Measurements from ENCODE around the gene HJURP.
A peak's percentile ranks its signal among the peaks of the same experiment; 100 is the strongest.
"Not testable (repeated sequence)": the region's sequence is repeated elsewhere in the genome, so short reads cannot be mapped to it uniquely, and the experiment has no call there.

The HJURP gene

GRCh38 chr2:233854241-233854981 is at the start of gene HJURP:
Gene HJURP, minus strand, starts transcription at chr2:233854535. Its CDS starts 35 bp downstream, at chr2:233854500.
- DNase-seq, result peak; percentile 93 to 97

GRCh38 chr2:233901884-233902283 is 47.5 kb upstream of the HJURP start:
- no peak for DNase-seq

- no peak for DNase-seq
Observed at GRCh38 chr2:233901367-233901766, 47.0 kb upstream of the HJURP start.

- DNase-seq, result not testable (repeated sequence)
Observed at GRCh38 chr2:233896253-233896652, 41.9 kb upstream of the HJURP start.

GRCh38 chr2:233892793-233893192 is 38.5 kb upstream of the HJURP start:
- no peak for DNase-seq

GRCh38 chr2:233882353-233882752 is 28.0 kb upstream of the HJURP start:
- DNase-seq, result no peak

GRCh38 chr2:233872125-233872524 is 17.8 kb upstream of the HJURP start:
- DNase-seq, result not testable (repeated sequence)

- DNase-seq, result no peak
Observed at GRCh38 chr2:233871432-233871831, 17.1 kb upstream of the HJURP start.

GRCh38 chr2:233867993-233868532 is 13.7 kb upstream of the HJURP start, which contains the start of gene MSL3B:
Gene MSL3B, minus strand, starts transcription at chr2:233868386.
- DNase-seq, result peak in 1 of 2 experiments; percentile 84

GRCh38 chr2:233866479-233866878 is 12.1 kb upstream of the HJURP start:
- DNase-seq, result no peak

- DNase-seq, result peak in 1 of 2 experiments; percentile 17
Observed at GRCh38 chr2:233865838-233866237, 11.5 kb upstream of the HJURP start.

- no peak for DNase-seq
Observed at GRCh38 chr2:233862261-233862768, 8.0 kb upstream of the HJURP start.

GRCh38 chr2:233858331-233858730 is 4.0 kb upstream of the HJURP start:
- DNase-seq, result no peak

- DNase-seq, result peak in 1 of 2 experiments; percentile 38
Observed at GRCh38 chr2:233857511-233858141, 3.3 kb upstream of the HJURP start.

- no peak for DNase-seq
Observed at GRCh38 chr2:233856184-233856583, 1.8 kb upstream of the HJURP start.

- no peak for DNase-seq
Observed at GRCh38 chr2:233855345-233855744, 1.0 kb upstream of the HJURP start.

- DNase-seq, result no peak
Observed at GRCh38 chr2:233853883-233854240, 473 bp downstream of the HJURP start.

- DNase-seq, result no peak
Observed at GRCh38 chr2:233853353-233853752, 982 bp downstream of the HJURP start.

GRCh38 chr2:233852056-233852455 is 2.3 kb downstream of the HJURP start:
- no peak for DNase-seq

GRCh38 chr2:233851169-233851568 is 3.2 kb downstream of the HJURP start:
- no peak for DNase-seq

- no peak for DNase-seq
Observed at GRCh38 chr2:233850745-233851144, 3.6 kb downstream of the HJURP start.

- no peak for DNase-seq
Observed at GRCh38 chr2:233849607-233850271, 4.6 kb downstream of the HJURP start.

- DNase-seq, result no peak
Observed at GRCh38 chr2:233848276-233848675, 6.1 kb downstream of the HJURP start.

Data from NCI-H526 (cell line).